Stimulated activated CD4-positive, alpha-beta T cell treated with anti-CD3 and anti-CD28 coated beads, Interleukin-4, amount 100 ng/mL, for 48 hours (primary cell): Measurements from ENCODE around the gene ARID2.

ENCODE experiments used
- DNase-seq, 2 donors: peaks; one replicate each; pipeline ENCODE4 v3.0.0-alpha.2; 2020; ENCODE audit warnings: low read depth in 2 of 2

ARID2 gene

GRCh38 chr12:45938566-45938965 lies 209.1 kb downstream of the ARID2 start:
- DNase-seq = no peak

- DNase-seq = no peak
Measured at GRCh38 chr12:45939759-45940158, 210.3 kb downstream of the ARID2 start.

- no peak for DNase-seq
Measured at GRCh38 chr12:45944771-45945170, 215.3 kb downstream of the ARID2 start.

DNA sequence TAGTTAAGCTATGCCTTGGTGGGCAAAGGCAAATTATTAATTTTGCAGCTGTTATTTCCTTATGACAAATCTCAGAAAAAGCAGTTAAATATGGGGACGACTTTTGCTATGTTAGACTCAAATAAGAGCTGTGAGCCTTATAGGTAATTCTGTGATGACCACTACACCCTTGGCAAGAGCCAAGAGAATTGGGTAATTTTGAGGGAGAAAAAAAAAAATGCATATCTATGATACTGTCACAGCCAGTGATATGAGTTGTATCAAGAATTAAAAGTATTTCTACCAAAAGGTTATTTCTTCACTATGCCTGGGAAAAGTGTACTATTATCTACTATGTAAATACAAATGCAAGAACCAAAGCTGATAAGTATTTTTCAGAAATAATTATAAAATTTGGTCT lies 216.9 kb downstream of the ARID2 start:
- no peak for DNase-seq

DNA sequence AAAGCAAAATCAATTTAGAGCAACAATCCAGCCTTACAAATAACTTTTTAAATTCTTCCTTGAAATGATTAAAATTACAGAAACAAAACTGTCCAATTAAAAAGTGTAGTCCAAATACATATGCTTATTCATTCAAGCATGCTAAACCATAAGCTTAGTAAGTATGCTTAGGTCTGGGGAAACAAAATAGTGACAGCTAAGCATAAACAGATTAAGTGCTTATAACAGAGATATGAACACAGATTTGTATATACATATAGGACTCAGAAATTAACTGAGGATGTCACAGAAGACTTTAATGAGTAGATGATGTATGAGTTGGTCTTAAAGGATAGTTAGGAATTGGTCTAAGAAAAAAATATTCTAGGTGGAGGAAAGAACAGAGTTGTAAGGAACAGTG lies 219.0 kb downstream of the ARID2 start:
- DNase-seq = no peak
